Neuronal stem cell (in vitro differentiated cells): Measurements from ENCODE around the gene GKN2. TPM values are rescaled to one million over a fixed set of nuclear protein-coding genes. Genes with fewer than 3 reads are reported as not detected.
A peak's percentile ranks its signal among the peaks of the same experiment; 100 is the strongest.

Experiments
- DNase-seq: peaks from one replicate; pipeline ENCODE4 v3.0.0-alpha.2; 2013; ENCODE audit warnings: low spot score
- H2AFZ ChIP-seq: one replicate; pipeline ENCODE4 v1.6.1; 2013; ENCODE audit warnings: mild to moderate bottlenecking, low read length, inconsistent platforms
- H2AK5ac ChIP-seq: 2 replicates; pipeline ENCODE4 v1.6.1; 2013; ENCODE audit warnings: low read depth, mild to moderate bottlenecking, inconsistent platforms, low read length, moderate library complexity, mixed read lengths
- H2BK120ac ChIP-seq: 2 replicates; pipeline ENCODE4 v1.6.1; 2013; ENCODE audit warnings: low read depth, mild to moderate bottlenecking, inconsistent platforms, low read length, moderate library complexity, mixed read lengths
- H2BK12ac ChIP-seq: one replicate; pipeline ENCODE4 v1.6.1; 2013; ENCODE audit warnings: low read length, inconsistent platforms
- H2BK15ac ChIP-seq: 2 replicates; pipeline ENCODE4 v1.6.1; 2013; ENCODE audit warnings: mild to moderate bottlenecking, low read length, inconsistent platforms, mixed read lengths
- H2BK5ac ChIP-seq: one replicate; pipeline ENCODE4 v1.6.1; 2013; ENCODE audit warnings: inconsistent platforms, mild to moderate bottlenecking, low read length, moderate library complexity
- H3K14ac ChIP-seq: one replicate; pipeline ENCODE4 v1.6.1; 2013; ENCODE audit warnings: low read length, inconsistent platforms
- H3K18ac ChIP-seq: 2 replicates; pipeline ENCODE4 v1.6.1; 2013; ENCODE audit warnings: low read length, inconsistent platforms
- H3K23ac ChIP-seq: 2 replicates; pipeline ENCODE4 v1.6.1; 2013; ENCODE audit warnings: low read depth, mild to moderate bottlenecking, mixed read lengths, low read length, inconsistent platforms; ENCODE audit not compliant: poor library complexity
- H3K27ac ChIP-seq: replicated peaks from 3 replicates; pipeline ENCODE4 v1.5.1; 2013; ENCODE audit warnings: low read length, inconsistent platforms
- H3K27me3 ChIP-seq, 3 experiments: 2 replicates each; pipeline ENCODE4 v1.6.1; 2013; ENCODE audit warnings: low read length in 3 of 3, mild to moderate bottlenecking in 2 of 3, inconsistent platforms in 1 of 3, low read depth in 1 of 3, mixed read lengths in 1 of 3, moderate library complexity in 1 of 3; ENCODE audit not compliant: control insufficient read depth in 3 of 3, insufficient read depth in 3 of 3
- H3K36me3 ChIP-seq, 2 donors: replicated peaks in 1 of 2; 2 replicates each; pipeline ENCODE4 v1.6.1; 2013; ENCODE audit warnings: low read length in 2 of 2; ENCODE audit not compliant: control insufficient read depth in 2 of 2, insufficient read depth in 2 of 2
- H3K4ac ChIP-seq: 2 replicates; pipeline ENCODE4 v1.6.1; 2013; ENCODE audit warnings: inconsistent platforms, mild to moderate bottlenecking, low read length, moderate library complexity
- H3K4me1 ChIP-seq, 2 donors: 1 replicate in 1 of 2; 2 replicates in 1 of 2; pipeline ENCODE4 v1.6.1; 2013; ENCODE audit warnings: low read length in 2 of 2, low read depth in 1 of 2; ENCODE audit not compliant: control insufficient read depth in 2 of 2, insufficient read depth in 1 of 2
- H3K4me2 ChIP-seq: one replicate; pipeline ENCODE4 v1.6.1; 2013; ENCODE audit warnings: mild to moderate bottlenecking, low read length, inconsistent platforms; ENCODE audit not compliant: insufficient read depth, poor library complexity, severe bottlenecking
- H3K4me3 ChIP-seq, 2 donors: 2 replicates each; pipeline ENCODE4 v1.5.1; 2013; ENCODE audit warnings: low read length in 2 of 2, mild to moderate bottlenecking in 2 of 2, inconsistent platforms in 1 of 2, moderate library complexity in 1 of 2
- H3K79me1 ChIP-seq: one replicate; pipeline ENCODE4 v1.6.1; 2013; ENCODE audit warnings: low read depth, mild to moderate bottlenecking, inconsistent platforms, low read length, moderate library complexity
- H3K9ac ChIP-seq: one replicate; pipeline ENCODE4 v1.6.1; 2013; ENCODE audit warnings: mild to moderate bottlenecking, low read depth, low read length, inconsistent platforms; ENCODE audit not compliant: poor library complexity
- H3K9me3 ChIP-seq, 2 donors: replicated peaks in 1 of 2; 2 replicates each; pipeline versions ENCODE3 to v1.6.1; 2013; ENCODE audit warnings: low read length in 2 of 2, mild to moderate bottlenecking in 2 of 2, inconsistent platforms in 1 of 2, low read depth in 1 of 2, mixed read lengths in 1 of 2, moderate library complexity in 1 of 2; ENCODE audit not compliant: control insufficient read depth in 2 of 2, insufficient read depth in 1 of 2
- H4K8ac ChIP-seq: one replicate; pipeline ENCODE4 v1.6.1; 2013; ENCODE audit warnings: low read depth, mild to moderate bottlenecking, inconsistent platforms, low read length, moderate library complexity
- H4K91ac ChIP-seq: one replicate; pipeline ENCODE4 v1.6.1; 2013; ENCODE audit warnings: low read length, low read depth, mild to moderate bottlenecking, inconsistent platforms; ENCODE audit not compliant: poor library complexity
- WGBS, 2 donors: extraction: QIAGEN DNeasy Blood & Tissue Kit; methylation state at CpG; one replicate each; pipeline ENCODE4 v1.1.7; 2013; ENCODE audit warnings: missing lambda C conversion rate in 2 of 2, mixed read lengths in 1 of 2; ENCODE audit not compliant: insufficient read length in 2 of 2, insufficient replicate concordance in 1 of 2; ENCODE audit errors: extremely low coverage in 2 of 2; 5-methylcytosine and 5-hydroxymethylcytosine counted together
- polyA plus RNA-seq, 2 experiments: library from polyadenylated mRNA; stranded (reverse); fragments of 200-250 nt; gene quantifications; one replicate each; pipeline ENCODE4 v1.2.3, GENCODE V29; 2013

Gene GKN2
- polyA plus RNA-seq (2013, experiment 1 of 2) = not detected
- polyA plus RNA-seq (2013, experiment 2 of 2) = not detected

GRCh38 chr2:68952887-68953521 lies at the start of gene GKN2:
Gene GKN2 (minus strand): TSS chr2:68952893. CDS start chr2:68952861, 32 bp downstream.
- Histone ChIP-seq H3K27me3 (peaks cover 0 to 8% (median 0%) of the 10 kb centered on the region in 3 experiments), H3K14ac (no peak within 1 kb of the TSS), H3K4me1 (no peaks in the 10 kb centered on the region), H2AK5ac (no peak within 1 kb of the TSS), H4K91ac (no peak within 1 kb of the TSS), H2BK15ac (no peak within 1 kb of the TSS), H3K4me2 (no peak within 1 kb of the TSS), H2BK12ac (no peak within 1 kb of the TSS), H3K18ac (no peak within 1 kb of the TSS), H3K79me1 (no peaks in the 10 kb centered on the region), H3K9me3 (no peaks in the 10 kb centered on the region), H3K4ac (no peak within 1 kb of the TSS), H3K36me3 (no peaks in the 10 kb centered on the region), H2BK5ac (no peak within 1 kb of the TSS), H4K8ac (peak within 1 kb of the TSS; percentile 82), H2AFZ (no peak within 1 kb of the TSS), H3K4me3 (no peak within 1 kb of the TSS), H3K27ac (no peak within 1 kb of the TSS), H3K9ac (no peak within 1 kb of the TSS), H2BK120ac (no peak within 1 kb of the TSS), H3K23ac (no peak within 1 kb of the TSS)
- WGBS, 2 donors = no CpG with 5 or more reads among the region's 4 CpGs
- no peak for DNase-seq

- H3K4me3 ChIP-seq = no peak overlapping the region
- H3K14ac ChIP-seq = no peak overlapping the region
- H3K18ac ChIP-seq = no peak overlapping the region
- H3K9ac ChIP-seq = no peak overlapping the region
- H3K27me3 ChIP-seq = no peaks in the 10 kb centered on the region
- no peak overlapping the region for H2AFZ ChIP-seq
- H3K4ac ChIP-seq = no peak overlapping the region
- no peak for DNase-seq
- no peak overlapping the region for H2BK5ac ChIP-seq
- H3K4me1 ChIP-seq = no peaks in the 10 kb centered on the region
- H4K8ac ChIP-seq = no peak overlapping the region
- H2BK120ac ChIP-seq = no peak overlapping the region
- no peak overlapping the region for H3K27ac ChIP-seq
- H3K4me2 ChIP-seq = no peak overlapping the region
- no peaks in the 10 kb centered on the region for H3K9me3 ChIP-seq
- no peaks in the 10 kb centered on the region for H3K36me3 ChIP-seq
- no peak overlapping the region for H2BK12ac ChIP-seq
- H3K23ac ChIP-seq = no peak overlapping the region
- no peak overlapping the region for H2BK15ac ChIP-seq
- no peak overlapping the region for H2AK5ac ChIP-seq
- no peak overlapping the region for H4K91ac ChIP-seq
- no peaks in the 10 kb centered on the region for H3K79me1 ChIP-seq
Measured at GRCh38 chr2:69001879-69002278, 49.2 kb upstream of the GKN2 start.

- Histone ChIP-seq H2AFZ (no peak overlapping the region), H3K79me1 (no peaks in the 10 kb centered on the region), H3K27me3 (no peaks in the 10 kb centered on the region), H3K27ac (no peak overlapping the region), H3K23ac (no peak overlapping the region), H2AK5ac (no peak overlapping the region), H3K18ac (no peak overlapping the region), H2BK12ac (no peak overlapping the region), H3K36me3 (no peaks in the 10 kb centered on the region), H2BK5ac (no peak overlapping the region), H3K4me1 (no peaks in the 10 kb centered on the region), H3K9ac (no peak overlapping the region), H2BK15ac (no peak overlapping the region), H3K4me3 (no peak overlapping the region), H3K4me2 (no peak overlapping the region), H4K8ac (no peak overlapping the region), H3K9me3 (no peaks in the 10 kb centered on the region), H3K4ac (no peak overlapping the region), H2BK120ac (no peak overlapping the region), H4K91ac (no peak overlapping the region), H3K14ac (no peak overlapping the region)
- no peak for DNase-seq
Measured at GRCh38 chr2:68997401-68997800, 44.7 kb upstream of the GKN2 start.

- Histone ChIP-seq H3K9me3 (no peaks in the 10 kb centered on the region), H3K4me3 (no peak overlapping the region), H4K8ac (no peak overlapping the region), H2BK120ac (no peak overlapping the region), H3K27ac (no peak overlapping the region), H3K36me3 (no peaks in the 10 kb centered on the region), H3K27me3 (peaks cover 0 to 5% (median 0%) of the 10 kb centered on the region in 3 experiments), H3K4me2 (no peak overlapping the region), H2BK12ac (no peak overlapping the region), H3K9ac (no peak overlapping the region), H3K14ac (no peak overlapping the region), H3K79me1 (no peaks in the 10 kb centered on the region), H2AFZ (no peak overlapping the region), H2BK5ac (no peak overlapping the region), H3K18ac (no peak overlapping the region), H4K91ac (no peak overlapping the region), H2AK5ac (no peak overlapping the region), H3K4ac (no peak overlapping the region), H3K23ac (no peak overlapping the region), H3K4me1 (no peaks in the 10 kb centered on the region), H2BK15ac (no peak overlapping the region)
- WGBS, 2 donors = no CpG with 5 or more reads among the region's 3 CpGs
- DNase-seq = no peak
Measured at GRCh38 chr2:68995916-68996315, 43.2 kb upstream of the GKN2 start.
